VCaP (cell line): ENCODE data around the gene TMEM35B.

Experiments
- H3K27ac ChIP-seq: fragments of 450-650 bp; 2 replicates; pipeline ENCODE4 v1.5.1; 2017
- TF ChIP-seq, protein P1 (sequence below): fragments of 450-650 bp; conservative IDR thresholded peaks from 2 replicates; pipeline ENCODE4 v1.5.1; 2017; ENCODE audit warnings: mild to moderate bottlenecking, moderate library complexity

TMEM35B gene

GRCh38 chr1:34984793-34985608 lies at the start of gene TMEM35B:
TSS of gene TMEM35B (minus strand) at chr1:34985347. CDS start at chr1:34985305, 42 bp downstream.
- peak within 1 kb of the TSS; percentile 86 for H3K27ac ChIP-seq
- TF ChIP-seq, protein P1, sequence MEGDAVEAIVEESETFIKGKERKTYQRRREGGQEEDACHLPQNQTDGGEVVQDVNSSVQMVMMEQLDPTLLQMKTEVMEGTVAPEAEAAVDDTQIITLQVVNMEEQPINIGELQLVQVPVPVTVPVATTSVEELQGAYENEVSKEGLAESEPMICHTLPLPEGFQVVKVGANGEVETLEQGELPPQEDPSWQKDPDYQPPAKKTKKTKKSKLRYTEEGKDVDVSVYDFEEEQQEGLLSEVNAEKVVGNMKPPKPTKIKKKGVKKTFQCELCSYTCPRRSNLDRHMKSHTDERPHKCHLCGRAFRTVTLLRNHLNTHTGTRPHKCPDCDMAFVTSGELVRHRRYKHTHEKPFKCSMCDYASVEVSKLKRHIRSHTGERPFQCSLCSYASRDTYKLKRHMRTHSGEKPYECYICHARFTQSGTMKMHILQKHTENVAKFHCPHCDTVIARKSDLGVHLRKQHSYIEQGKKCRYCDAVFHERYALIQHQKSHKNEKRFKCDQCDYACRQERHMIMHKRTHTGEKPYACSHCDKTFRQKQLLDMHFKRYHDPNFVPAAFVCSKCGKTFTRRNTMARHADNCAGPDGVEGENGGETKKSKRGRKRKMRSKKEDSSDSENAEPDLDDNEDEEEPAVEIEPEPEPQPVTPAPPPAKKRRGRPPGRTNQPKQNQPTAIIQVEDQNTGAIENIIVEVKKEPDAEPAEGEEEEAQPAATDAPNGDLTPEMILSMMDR, result 0 out of 2 replicates have a peak, but pooled peaks have one; percentile 13

- no peak overlapping the region for H3K27ac ChIP-seq
- TF ChIP-seq, protein P1, result no peak
Observed at GRCh38 chr1:35033346-35033745, 48.2 kb upstream of the TMEM35B start.

DNA sequence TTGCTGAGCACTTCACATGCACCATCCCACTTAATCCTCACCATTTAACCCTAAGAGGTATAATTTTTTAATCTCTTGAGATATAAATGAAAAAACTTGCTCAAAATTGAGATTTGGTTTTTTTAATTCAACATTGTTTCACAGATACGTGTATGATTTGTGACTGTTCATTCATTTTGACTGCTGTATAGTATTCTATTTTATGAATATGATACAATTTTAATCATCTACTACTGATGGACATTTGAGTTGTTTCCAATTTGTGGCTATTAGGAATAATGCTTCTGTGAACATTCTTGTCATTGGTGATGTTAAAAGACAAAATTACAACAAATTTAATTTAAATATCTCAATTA lies 47.2 kb upstream of the TMEM35B start:
- peak overlapping the region; percentile 93 for H3K27ac ChIP-seq
- TF ChIP-seq, protein P1, result no peak

GRCh38 chr1:35030756-35031446 lies 45.8 kb upstream of the TMEM35B start:
- TF ChIP-seq, protein P1, result no peak
- H3K27ac ChIP-seq, result peak overlapping the region; percentile 93

GRCh38 chr1:35030338-35030737 lies 45.2 kb upstream of the TMEM35B start:
- H3K27ac ChIP-seq, result peak overlapping the region; percentile 93
- TF ChIP-seq, protein P1, result no peak

DNA sequence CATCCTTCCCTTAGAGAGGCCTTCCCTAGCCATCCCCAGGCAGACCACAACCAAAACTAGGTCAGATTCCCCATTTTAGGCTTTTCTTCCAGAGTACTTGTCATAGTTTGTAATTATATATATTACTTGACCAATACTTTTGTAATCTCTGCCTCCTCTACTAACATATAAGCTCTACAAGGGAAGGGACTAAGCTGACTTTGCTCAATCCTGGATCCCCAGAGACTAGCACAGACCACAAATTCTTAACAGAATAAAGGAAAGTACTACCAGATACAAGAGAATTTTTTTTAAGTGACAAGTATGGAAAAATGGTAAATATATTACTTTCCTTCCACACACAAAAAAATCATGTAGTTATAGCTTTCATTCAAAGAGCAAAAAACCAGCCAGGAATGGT lies 44.6 kb upstream of the TMEM35B start:
- no peak overlapping the region for H3K27ac ChIP-seq
- TF ChIP-seq, protein P1, result no peak

GRCh38 chr1:35016406-35016805 lies 31.3 kb upstream of the TMEM35B start:
- TF ChIP-seq, protein P1, result no peak
- H3K27ac ChIP-seq, result no peak overlapping the region
